Measurements from ENCODE around the gene SH3BP4.

Gene SH3BP4

GRCh38 chr2:235068701-235069100 is 116.9 kb downstream of the SH3BP4 start:
- Histone ChIP-seq H3K9me3 (ENCODE audit: control insufficient read depth, low read length) (no peaks in the 10 kb centered on the region), H3K4me3 (ENCODE audit: insufficient read depth, low read depth, low read length) (no peak overlapping the region), H3K27me3 (ENCODE audit: control insufficient read depth, insufficient read depth, low read length, poor library complexity, severe bottlenecking) (no peaks in the 10 kb centered on the region), H3K4me1 (ENCODE audit: control insufficient read depth, insufficient read depth, low read length) (peaks cover 33% of the 10 kb centered on the region), H3K36me3 (ENCODE audit: control insufficient read depth, insufficient read depth, low read length) (no peaks in the 10 kb centered on the region), H3K27ac (ENCODE audit: insufficient read depth, low read depth, low read length, poor library complexity, severe bottlenecking) (no peak overlapping the region)
- WGBS, 2 experiments, result 52 to 66% methylated on average over 2 of the region's 3 CpGs

- H3K27ac ChIP-seq (ENCODE audit: insufficient read depth, low read depth, low read length, poor library complexity, severe bottlenecking), result no peak overlapping the region
- H3K4me1 ChIP-seq (ENCODE audit: control insufficient read depth, insufficient read depth, low read length), result peaks cover 32% of the 10 kb centered on the region
- no peaks in the 10 kb centered on the region for H3K36me3 ChIP-seq (ENCODE audit: control insufficient read depth, insufficient read depth, low read length)
- no peaks in the 10 kb centered on the region for H3K9me3 ChIP-seq (ENCODE audit: control insufficient read depth, low read length)
- no peak overlapping the region for H3K4me3 ChIP-seq (ENCODE audit: insufficient read depth, low read depth, low read length)
- H3K27me3 ChIP-seq (ENCODE audit: control insufficient read depth, insufficient read depth, low read length, poor library complexity, severe bottlenecking), result no peaks in the 10 kb centered on the region
These were observed 118.4 kb downstream of the SH3BP4 start for GRCh38 chr2:235070063-235070706.

GRCh38 chr2:235073868-235074413 is 122.1 kb downstream of the SH3BP4 start:
- no peaks in the 10 kb centered on the region for H3K27me3 ChIP-seq (ENCODE audit: control insufficient read depth, insufficient read depth, low read length, poor library complexity, severe bottlenecking)
- H3K36me3 ChIP-seq (ENCODE audit: control insufficient read depth, insufficient read depth, low read length), result no peaks in the 10 kb centered on the region
- no peaks in the 10 kb centered on the region for H3K9me3 ChIP-seq (ENCODE audit: control insufficient read depth, low read length)
- 64 to 72% methylated on average over 6 of the region's 6 CpGs for WGBS, 2 experiments
- no peak overlapping the region for H3K27ac ChIP-seq (ENCODE audit: insufficient read depth, low read depth, low read length, poor library complexity, severe bottlenecking)
- no peak overlapping the region for H3K4me3 ChIP-seq (ENCODE audit: insufficient read depth, low read depth, low read length)
- H3K4me1 ChIP-seq (ENCODE audit: control insufficient read depth, insufficient read depth, low read length), result peaks cover 17% of the 10 kb centered on the region

GRCh38 chr2:235077046-235077445 is 125.2 kb downstream of the SH3BP4 start:
- Histone ChIP-seq H3K9me3 (ENCODE audit: control insufficient read depth, low read length) (no peaks in the 10 kb centered on the region), H3K27ac (ENCODE audit: insufficient read depth, low read depth, low read length, poor library complexity, severe bottlenecking) (no peak overlapping the region), H3K36me3 (ENCODE audit: control insufficient read depth, insufficient read depth, low read length) (no peaks in the 10 kb centered on the region), H3K4me3 (ENCODE audit: insufficient read depth, low read depth, low read length) (no peak overlapping the region), H3K4me1 (ENCODE audit: control insufficient read depth, insufficient read depth, low read length) (peaks cover 8% of the 10 kb centered on the region), H3K27me3 (ENCODE audit: control insufficient read depth, insufficient read depth, low read length, poor library complexity, severe bottlenecking) (no peaks in the 10 kb centered on the region)
- WGBS, 2 experiments, result 94 to 97% methylated on average over 5 of the region's 5 CpGs

GRCh38 chr2:235078182-235078581 is 126.4 kb downstream of the SH3BP4 start:
- Histone ChIP-seq H3K4me3 (ENCODE audit: insufficient read depth, low read depth, low read length) (no peak overlapping the region), H3K27me3 (ENCODE audit: control insufficient read depth, insufficient read depth, low read length, poor library complexity, severe bottlenecking) (no peaks in the 10 kb centered on the region), H3K36me3 (ENCODE audit: control insufficient read depth, insufficient read depth, low read length) (no peaks in the 10 kb centered on the region), H3K9me3 (ENCODE audit: control insufficient read depth, low read length) (no peaks in the 10 kb centered on the region), H3K4me1 (ENCODE audit: control insufficient read depth, insufficient read depth, low read length) (peaks cover 8% of the 10 kb centered on the region), H3K27ac (ENCODE audit: insufficient read depth, low read depth, low read length, poor library complexity, severe bottlenecking) (no peak overlapping the region)
- WGBS, 2 experiments, result 46 to 50% methylated on average over 3 to 4 of the region's 4 CpGs

GRCh38 chr2:235078914-235079472 is 127.2 kb downstream of the SH3BP4 start:
- 90 to 91% methylated on average over 8 of the region's 8 CpGs for WGBS, 2 experiments
- Histone ChIP-seq H3K4me3 (ENCODE audit: insufficient read depth, low read depth, low read length) (no peak overlapping the region), H3K9me3 (ENCODE audit: control insufficient read depth, low read length) (no peaks in the 10 kb centered on the region), H3K27ac (ENCODE audit: insufficient read depth, low read depth, low read length, poor library complexity, severe bottlenecking) (no peak overlapping the region), H3K27me3 (ENCODE audit: control insufficient read depth, insufficient read depth, low read length, poor library complexity, severe bottlenecking) (no peaks in the 10 kb centered on the region), H3K36me3 (ENCODE audit: control insufficient read depth, insufficient read depth, low read length) (no peaks in the 10 kb centered on the region), H3K4me1 (ENCODE audit: control insufficient read depth, insufficient read depth, low read length) (peaks cover 2% of the 10 kb centered on the region)

GRCh38 chr2:235080101-235080500 is 128.3 kb downstream of the SH3BP4 start:
- Histone ChIP-seq H3K27me3 (ENCODE audit: control insufficient read depth, insufficient read depth, low read length, poor library complexity, severe bottlenecking) (no peaks in the 10 kb centered on the region), H3K27ac (ENCODE audit: insufficient read depth, low read depth, low read length, poor library complexity, severe bottlenecking) (no peak overlapping the region), H3K9me3 (ENCODE audit: control insufficient read depth, low read length) (no peaks in the 10 kb centered on the region), H3K36me3 (ENCODE audit: control insufficient read depth, insufficient read depth, low read length) (no peaks in the 10 kb centered on the region), H3K4me1 (ENCODE audit: control insufficient read depth, insufficient read depth, low read length) (no peaks in the 10 kb centered on the region), H3K4me3 (ENCODE audit: insufficient read depth, low read depth, low read length) (no peak overlapping the region)
- WGBS, 2 experiments, result 90 to 93% methylated on average over 1 to 2 of the region's 2 CpGs

GRCh38 chr2:235082578-235083338 is 130.9 kb downstream of the SH3BP4 start:
- WGBS, 2 experiments, result 81% methylated on average over 8 of the region's 8 CpGs
- H3K9me3 ChIP-seq (ENCODE audit: control insufficient read depth, low read length), result no peaks in the 10 kb centered on the region
- H3K4me3 ChIP-seq (ENCODE audit: insufficient read depth, low read depth, low read length), result no peak overlapping the region
- no peak overlapping the region for H3K27ac ChIP-seq (ENCODE audit: insufficient read depth, low read depth, low read length, poor library complexity, severe bottlenecking)
- H3K27me3 ChIP-seq (ENCODE audit: control insufficient read depth, insufficient read depth, low read length, poor library complexity, severe bottlenecking), result no peaks in the 10 kb centered on the region
- H3K4me1 ChIP-seq (ENCODE audit: control insufficient read depth, insufficient read depth, low read length), result peaks cover 3% of the 10 kb centered on the region
- no peaks in the 10 kb centered on the region for H3K36me3 ChIP-seq (ENCODE audit: control insufficient read depth, insufficient read depth, low read length)

GRCh38 chr2:235083822-235084221 is 132.0 kb downstream of the SH3BP4 start:
- Histone ChIP-seq H3K27me3 (ENCODE audit: control insufficient read depth, insufficient read depth, low read length, poor library complexity, severe bottlenecking) (no peaks in the 10 kb centered on the region), H3K36me3 (ENCODE audit: control insufficient read depth, insufficient read depth, low read length) (no peaks in the 10 kb centered on the region), H3K4me1 (ENCODE audit: control insufficient read depth, insufficient read depth, low read length) (peaks cover 13% of the 10 kb centered on the region), H3K27ac (ENCODE audit: insufficient read depth, low read depth, low read length, poor library complexity, severe bottlenecking) (no peak overlapping the region), H3K4me3 (ENCODE audit: insufficient read depth, low read depth, low read length) (no peak overlapping the region), H3K9me3 (ENCODE audit: control insufficient read depth, low read length) (no peaks in the 10 kb centered on the region)
- WGBS, 2 experiments, result 87 to 93% methylated on average over 3 of the region's 3 CpGs

GRCh38 chr2:235084424-235084823 is 132.6 kb downstream of the SH3BP4 start:
- Histone ChIP-seq H3K9me3 (ENCODE audit: control insufficient read depth, low read length) (no peaks in the 10 kb centered on the region), H3K4me3 (ENCODE audit: insufficient read depth, low read depth, low read length) (no peak overlapping the region), H3K27me3 (ENCODE audit: control insufficient read depth, insufficient read depth, low read length, poor library complexity, severe bottlenecking) (no peaks in the 10 kb centered on the region), H3K36me3 (ENCODE audit: control insufficient read depth, insufficient read depth, low read length) (no peaks in the 10 kb centered on the region), H3K4me1 (ENCODE audit: control insufficient read depth, insufficient read depth, low read length) (peaks cover 17% of the 10 kb centered on the region), H3K27ac (ENCODE audit: insufficient read depth, low read depth, low read length, poor library complexity, severe bottlenecking) (no peak overlapping the region)
- WGBS, 2 experiments, result 93 to 95% methylated on average over 5 of the region's 5 CpGs

Data from ectodermal cell (in vitro differentiated cells).